GM12864 (cell line): Measurements from ENCODE around the gene RPS6KA6.

ENCODE experiments used
- DNase-seq: peaks from one replicate; pipeline ENCODE4 v3.0.0-alpha.2; 2011; ENCODE audit warnings: low read depth
- H3K4me3 ChIP-seq: 2 replicates; pipeline ENCODE4 v1.5.1; 2011; ENCODE audit warnings: mild to moderate bottlenecking, low read depth, low read length, control low read depth
- TF ChIP-seq, protein P1 (sequence below): IDR thresholded peaks from 2 replicates; pipeline ENCODE4 v1.5.1; 2011; ENCODE audit warnings: low read depth, mild to moderate bottlenecking, moderate library complexity, low read length, control low read depth, inconsistent platforms; ENCODE audit errors: missing control alignments

Gene RPS6KA6

GRCh38 chrX:84216406-84216805 lies 28.4 kb upstream of the RPS6KA6 start:
- no peak for DNase-seq
- no peak overlapping the region for H3K4me3 ChIP-seq
- TF ChIP-seq, protein P1, sequence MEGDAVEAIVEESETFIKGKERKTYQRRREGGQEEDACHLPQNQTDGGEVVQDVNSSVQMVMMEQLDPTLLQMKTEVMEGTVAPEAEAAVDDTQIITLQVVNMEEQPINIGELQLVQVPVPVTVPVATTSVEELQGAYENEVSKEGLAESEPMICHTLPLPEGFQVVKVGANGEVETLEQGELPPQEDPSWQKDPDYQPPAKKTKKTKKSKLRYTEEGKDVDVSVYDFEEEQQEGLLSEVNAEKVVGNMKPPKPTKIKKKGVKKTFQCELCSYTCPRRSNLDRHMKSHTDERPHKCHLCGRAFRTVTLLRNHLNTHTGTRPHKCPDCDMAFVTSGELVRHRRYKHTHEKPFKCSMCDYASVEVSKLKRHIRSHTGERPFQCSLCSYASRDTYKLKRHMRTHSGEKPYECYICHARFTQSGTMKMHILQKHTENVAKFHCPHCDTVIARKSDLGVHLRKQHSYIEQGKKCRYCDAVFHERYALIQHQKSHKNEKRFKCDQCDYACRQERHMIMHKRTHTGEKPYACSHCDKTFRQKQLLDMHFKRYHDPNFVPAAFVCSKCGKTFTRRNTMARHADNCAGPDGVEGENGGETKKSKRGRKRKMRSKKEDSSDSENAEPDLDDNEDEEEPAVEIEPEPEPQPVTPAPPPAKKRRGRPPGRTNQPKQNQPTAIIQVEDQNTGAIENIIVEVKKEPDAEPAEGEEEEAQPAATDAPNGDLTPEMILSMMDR, result no peak

- TF ChIP-seq, protein P1, result no peak
- DNase-seq, result no peak
- no peak overlapping the region for H3K4me3 ChIP-seq
Measured at GRCh38 chrX:84205276-84205675, 17.3 kb upstream of the RPS6KA6 start.

DNA sequence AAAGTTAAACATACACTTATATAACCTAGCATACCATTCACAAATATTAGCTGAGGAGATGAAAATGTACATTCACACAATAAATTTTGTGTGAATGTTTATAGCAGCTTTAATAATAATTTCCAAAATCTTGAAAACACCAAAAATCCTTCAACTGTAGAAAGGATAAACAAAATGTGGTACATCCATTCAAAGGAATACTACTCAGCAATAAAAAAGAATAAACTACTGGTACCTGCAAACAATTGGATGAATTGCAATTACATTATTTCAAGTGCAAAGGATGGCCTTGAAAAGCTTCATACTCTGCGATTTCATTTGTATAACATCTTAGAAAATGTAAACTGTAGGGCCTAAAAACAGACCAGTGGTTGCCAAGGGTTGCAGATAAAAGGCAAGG lies 11.7 kb upstream of the RPS6KA6 start:
- no peak overlapping the region for H3K4me3 ChIP-seq
- TF ChIP-seq, protein P1, result no peak
- no peak for DNase-seq

GRCh38 chrX:84197550-84197949 lies 9.6 kb upstream of the RPS6KA6 start:
- DNase-seq, result no peak
- TF ChIP-seq, protein P1, result no peak
- H3K4me3 ChIP-seq, result no peak overlapping the region

DNA sequence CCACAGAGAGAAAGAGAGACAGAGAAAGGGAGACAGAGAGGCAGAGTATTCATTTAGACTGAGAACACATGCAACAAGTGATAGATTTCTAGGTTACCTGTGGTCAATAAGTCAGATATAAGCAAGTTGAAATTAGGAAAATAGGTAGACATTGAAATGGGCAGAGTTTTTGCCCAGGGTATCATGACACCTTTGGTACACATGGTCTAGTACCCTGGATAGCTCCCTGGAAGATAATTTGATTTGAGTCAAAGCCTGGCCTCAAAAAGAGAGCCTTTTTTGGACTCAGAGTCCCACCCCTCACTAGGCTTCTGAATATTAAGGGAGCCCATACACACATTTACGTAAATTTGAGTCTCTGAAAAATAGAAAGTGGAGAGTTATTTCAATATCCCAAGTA lies 4.0 kb upstream of the RPS6KA6 start:
- DNase-seq, result no peak
- TF ChIP-seq, protein P1, result no peak
- no peak overlapping the region for H3K4me3 ChIP-seq

DNA sequence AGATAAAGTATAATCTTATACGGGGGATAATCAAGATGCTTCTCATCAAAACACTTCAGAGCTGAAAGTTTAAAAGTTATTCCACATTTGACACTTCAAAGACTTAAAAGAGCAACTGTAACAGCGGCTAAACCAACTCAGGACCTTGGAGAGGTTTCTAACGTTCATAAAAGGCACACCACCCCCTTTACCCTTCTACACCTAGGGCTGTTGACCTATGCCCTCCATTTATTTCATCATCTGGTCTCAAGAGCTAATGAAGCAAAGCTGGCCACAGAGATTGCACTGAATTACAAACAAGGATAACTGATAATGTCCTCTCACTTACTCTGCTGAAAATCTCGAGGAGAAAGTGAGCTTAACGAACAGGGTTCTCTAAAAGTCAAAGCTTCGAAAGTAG lies 1.1 kb upstream of the RPS6KA6 start:
- TF ChIP-seq, protein P1, result no peak
- no peak overlapping the region for H3K4me3 ChIP-seq
- no peak for DNase-seq

GRCh38 chrX:84188320-84188834 lies 378 bp upstream of the RPS6KA6 start:
- DNase-seq, result no peak
- H3K4me3 ChIP-seq, result peak overlapping the region; percentile 69
- TF ChIP-seq, protein P1, result no peak
